HG03460 (cell line): ENCODE measurements around the gene JPT2.
"Not testable (repeated sequence)": the region's sequence is repeated elsewhere in the genome, so short reads cannot be mapped to it uniquely, and the experiment has no call there.

Experiments used
- ATAC-seq: cut with Tn5 transposase; IDR thresholded peaks from one replicate; pipeline ENCODE4 v1.9.1; 2021; ENCODE audit not compliant: unreplicated experiment

JPT2 gene

DNA sequence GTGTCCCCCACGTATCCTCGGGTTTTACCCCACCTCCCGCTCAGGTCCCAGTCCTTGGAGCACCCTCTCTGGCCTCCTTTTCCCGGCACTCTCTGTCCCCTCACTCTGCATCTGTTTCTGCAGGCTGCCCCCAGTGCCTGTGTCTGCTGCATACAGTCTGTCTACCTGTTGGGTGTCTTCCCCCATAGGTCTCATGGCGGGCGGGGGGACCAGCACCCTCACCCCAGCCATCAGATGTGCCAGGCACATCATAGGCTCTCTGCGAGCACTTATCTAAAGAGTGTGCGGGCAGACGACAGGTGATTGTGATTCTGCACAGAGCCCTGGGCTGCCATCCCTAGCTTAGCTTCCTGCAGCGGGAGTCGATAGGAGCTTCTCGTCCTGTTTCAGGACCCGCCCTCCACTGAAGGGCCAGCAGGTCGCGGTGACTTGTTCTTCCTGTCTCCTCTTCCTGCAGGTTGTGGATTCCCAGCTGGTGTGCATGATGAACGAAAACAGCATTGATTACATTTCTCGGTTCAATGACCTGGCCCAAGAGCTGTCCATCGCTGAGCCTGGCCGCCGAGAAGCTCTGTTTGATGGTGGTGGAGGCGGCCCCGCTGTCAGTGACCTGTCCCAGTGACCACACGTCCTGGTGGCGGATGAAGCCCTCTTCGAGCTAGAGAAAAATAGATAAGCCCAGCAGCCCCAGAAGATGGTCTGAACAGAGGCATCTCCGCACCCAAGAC is 4.5 kb upstream of the JPT2 start:
- no peak for ATAC-seq

DNA sequence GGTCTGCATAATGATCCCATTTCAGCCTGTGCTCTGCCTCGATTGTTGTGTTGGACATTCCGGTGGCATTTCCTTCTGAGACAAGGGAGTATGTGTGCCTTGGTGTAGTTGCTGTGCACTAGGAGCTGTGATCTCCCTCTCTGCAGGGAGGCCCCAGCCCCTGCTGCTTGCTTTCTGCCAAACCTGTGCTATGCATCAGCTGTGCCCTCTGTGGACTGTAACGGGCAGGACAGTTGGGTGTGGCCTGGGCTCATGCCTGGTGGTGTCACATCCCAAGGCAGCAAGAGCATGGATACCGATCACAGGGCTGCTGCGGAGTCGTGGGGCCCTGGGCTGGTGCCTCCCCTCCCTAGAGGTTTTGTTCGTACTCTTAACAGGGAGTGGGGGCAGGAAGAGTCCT is 3.8 kb upstream of the JPT2 start:
- no peak for ATAC-seq

DNA sequence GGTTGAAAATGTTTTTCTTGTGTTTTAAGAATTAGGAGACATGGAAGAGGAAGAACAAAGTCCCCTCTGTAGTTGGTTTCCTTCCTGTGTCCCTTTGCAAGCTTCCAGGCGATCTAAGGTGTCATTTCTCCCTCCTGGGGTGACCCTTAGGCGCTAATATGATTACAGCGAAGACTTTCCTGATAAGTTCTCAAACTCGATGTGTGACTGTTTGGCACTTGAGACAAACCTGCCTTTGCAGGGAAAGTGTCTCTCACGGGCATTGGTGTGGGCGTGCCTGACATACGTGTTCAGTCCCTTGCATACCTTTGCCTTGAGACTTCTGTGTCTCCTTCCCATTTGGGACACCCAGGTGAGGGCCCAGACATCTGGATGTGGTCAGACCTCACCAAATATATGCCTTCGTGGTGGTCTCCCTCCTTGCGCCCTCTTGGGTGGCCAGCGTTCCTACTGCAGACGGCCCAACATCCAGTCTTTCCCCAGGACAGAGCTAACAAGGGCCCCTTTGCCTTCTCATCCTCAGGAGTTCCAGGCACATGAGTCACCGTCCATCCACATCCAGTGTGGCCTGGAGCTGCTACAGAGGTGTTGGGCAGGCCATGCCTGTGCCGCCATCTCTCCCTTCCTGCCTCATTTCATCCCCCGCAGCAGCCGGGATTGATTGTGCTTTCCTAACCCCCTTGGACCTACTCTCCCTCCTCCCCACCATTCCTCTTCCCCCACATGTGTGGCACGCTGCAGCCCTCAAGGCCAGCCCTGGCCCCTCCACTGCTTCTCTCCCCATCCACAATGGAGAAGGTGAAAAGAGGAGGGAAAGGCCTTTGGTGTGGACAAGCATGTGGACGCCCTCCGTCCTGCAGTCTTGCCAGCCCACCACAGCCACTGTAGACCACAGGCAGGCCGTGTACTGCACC is 3.1 kb upstream of the JPT2 start:
- ATAC-seq = no peak

DNA sequence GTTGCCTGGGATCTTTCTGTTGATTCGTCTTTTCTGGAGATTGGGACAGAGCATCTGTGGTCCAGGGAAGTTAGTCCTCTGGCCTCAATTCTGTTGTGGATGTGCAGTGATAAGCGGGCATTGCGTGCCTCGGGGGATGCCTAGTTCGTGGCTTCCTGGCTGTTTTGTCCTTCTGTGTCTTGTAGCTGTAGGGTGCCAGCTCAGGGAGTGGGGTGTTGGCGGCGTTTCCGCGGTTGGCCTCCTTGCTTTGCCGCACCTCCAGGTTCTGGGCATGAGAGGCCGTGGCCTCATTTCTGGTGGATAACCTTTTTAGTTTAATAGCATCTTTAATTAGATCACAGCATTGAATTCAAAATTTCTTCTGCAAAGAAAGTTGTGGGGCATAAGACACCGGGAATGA is 1.4 kb upstream of the JPT2 start:
- ATAC-seq = no peak

DNA sequence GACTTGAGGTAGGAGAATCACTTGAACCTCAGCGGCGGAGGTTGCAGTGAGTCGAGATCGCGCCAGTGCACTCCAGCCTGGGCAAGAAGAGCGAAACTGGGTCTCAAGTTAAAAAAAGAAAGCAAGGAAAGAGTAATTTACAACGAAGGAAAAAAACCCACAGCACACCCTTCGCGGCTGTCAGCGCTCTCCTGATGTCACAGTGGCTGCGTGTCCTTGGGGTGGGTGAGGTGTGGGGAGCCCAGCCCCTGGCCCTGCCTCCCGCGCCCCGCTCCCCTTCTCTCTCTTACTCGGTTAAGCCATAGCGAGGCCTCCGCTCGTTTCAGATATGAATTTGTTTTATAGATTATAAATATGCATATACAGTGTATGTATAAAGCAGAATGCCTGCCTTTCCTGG is 740 bp upstream of the JPT2 start:
- ATAC-seq = no peak

DNA sequence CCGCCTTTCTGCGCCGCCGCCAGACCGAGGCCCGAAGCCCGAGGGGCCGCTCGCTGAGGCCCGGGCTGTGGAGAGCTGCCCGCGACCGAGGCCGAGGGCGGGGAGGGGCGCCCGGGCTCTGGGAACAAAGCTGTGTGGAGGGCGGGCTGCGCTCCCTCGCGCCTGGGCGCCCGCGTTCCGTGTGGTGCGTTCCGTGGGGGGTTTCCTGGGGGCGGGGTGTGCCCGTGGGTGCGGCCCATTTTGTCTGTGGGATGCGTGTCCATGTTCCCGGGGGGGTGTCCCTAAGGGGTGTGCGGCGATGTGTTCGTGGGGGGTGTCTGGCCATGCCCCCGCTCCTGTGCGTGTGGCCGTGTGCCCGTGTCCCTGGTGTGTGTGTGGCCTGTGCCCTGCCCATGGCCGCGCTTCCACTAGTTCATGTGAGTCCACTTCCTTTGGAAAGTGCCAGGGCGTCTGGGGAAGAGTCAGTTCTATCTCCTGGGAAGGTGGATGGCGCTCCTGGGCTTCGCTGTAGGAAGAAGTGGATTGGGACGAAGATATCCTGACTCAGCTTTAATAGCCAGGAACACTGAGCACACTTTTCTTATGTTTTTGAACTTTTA is 520 bp downstream of the JPT2 start:
- ATAC-seq = peak; percentile 13

DNA sequence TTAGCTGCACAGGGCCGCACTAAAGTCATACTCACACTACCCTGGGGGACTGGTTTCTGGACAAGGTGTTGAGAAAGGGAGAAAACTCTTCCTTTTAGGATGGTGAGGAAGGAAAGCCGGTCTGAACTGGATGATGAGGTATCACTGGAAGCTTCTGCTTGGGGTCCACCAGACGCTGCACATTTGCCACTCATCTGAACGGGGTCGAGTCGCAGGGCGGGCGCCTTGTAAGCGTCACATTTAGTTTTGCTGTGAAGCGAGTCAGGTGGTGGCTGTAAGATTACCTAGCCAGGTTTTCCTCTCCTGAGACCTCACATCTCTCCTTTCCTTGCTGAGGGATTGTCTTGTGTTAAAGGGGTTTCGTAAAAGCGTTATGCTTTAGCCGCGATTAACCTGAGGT is 2.3 kb downstream of the JPT2 start:
- no peak for ATAC-seq

DNA sequence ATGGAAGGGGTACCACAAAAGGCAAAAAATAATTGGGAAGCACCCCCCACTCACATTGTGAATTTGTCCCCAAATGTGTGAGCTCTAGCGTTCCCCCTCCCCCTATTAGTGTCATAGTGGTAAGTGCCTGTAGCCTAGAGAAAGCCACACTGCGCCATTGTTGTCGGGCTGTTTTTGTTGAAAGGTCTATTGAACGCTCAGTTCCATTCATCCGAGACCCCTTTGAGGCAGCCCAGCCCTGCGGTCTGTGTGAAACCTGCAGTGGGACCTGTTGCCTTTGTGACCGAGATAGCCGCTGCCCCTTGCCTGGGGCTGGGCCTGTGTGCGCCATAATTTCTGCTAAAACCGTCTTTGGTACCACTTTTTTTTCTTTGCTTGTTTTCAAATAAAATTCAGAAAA is 3.0 kb downstream of the JPT2 start:
- ATAC-seq = no peak

DNA sequence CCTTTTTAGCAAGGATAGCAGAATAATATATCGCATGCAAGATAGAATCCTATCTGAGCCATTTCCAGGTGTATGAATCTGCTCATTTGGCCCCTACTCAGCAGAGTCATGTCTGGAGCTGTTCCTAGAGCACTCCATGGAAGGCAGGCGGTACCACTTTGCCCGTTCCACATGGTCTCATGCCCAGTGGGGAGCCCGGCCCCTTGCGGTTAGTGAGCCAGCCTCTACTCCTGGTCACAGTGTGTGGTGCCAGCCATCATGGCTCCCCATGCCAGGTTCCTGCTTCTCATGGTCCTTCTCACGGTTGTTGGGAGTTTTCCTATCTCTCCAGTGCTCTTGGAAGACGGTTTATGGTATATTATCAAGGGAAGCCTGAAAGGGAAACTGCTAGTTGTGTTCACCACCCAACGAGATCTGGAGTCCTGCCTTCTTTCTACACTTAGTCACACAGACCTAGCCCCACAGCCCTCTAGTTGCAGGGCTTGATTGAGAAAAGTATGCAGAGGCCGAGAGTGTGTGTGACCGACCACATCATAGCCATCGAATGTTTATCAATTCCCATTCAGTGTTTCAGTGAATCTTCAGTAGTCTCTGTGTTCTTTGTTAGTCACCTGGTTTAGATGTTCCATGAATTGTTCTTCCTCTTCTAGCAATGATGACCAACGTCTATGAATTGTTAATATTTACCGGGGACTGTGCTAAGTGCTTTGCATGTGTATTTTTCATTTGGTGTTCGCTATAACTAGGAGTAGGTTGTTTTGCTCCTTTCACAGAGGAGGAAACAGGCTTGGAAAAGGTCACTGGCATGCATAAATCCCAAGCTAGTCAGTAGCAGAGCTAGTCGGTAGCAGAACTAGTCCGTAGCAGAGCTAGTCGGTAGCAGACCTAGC is 9.6 kb downstream of the JPT2 start:
- ATAC-seq = no peak

DNA sequence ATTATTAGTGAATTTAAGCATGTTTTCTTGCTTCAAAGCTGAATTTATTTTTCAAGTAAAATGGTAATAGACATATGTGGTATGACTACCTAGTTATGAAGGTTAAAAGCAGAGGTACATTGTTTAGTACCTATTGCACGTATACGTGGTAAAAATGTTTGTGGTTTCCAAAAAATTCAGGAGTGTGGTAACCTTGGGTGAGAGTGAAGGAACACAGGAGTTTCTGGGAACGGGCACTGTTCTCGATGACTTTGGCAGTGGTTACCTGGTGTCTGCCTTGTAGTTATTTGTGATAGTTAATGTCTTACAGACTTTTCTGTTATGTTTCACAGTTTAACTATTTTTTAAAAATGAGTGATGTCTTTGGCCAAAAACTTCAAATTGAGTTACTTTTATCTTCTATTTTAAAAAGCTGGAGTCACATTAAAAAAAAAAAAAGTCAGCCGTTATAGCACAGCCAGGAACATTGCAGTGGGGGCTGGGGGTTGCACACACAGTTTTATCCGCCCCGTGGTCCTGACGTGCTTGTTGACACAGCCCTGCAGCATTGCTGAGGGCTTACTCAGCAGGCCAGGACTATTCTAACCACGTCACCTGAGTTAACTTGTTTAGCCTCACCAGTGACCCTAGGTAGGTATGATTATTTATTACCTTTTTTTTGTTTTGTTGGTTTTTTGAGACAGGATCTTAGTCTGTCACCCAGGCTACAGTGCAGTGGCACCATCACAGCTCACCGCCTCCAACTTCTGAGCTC is 10.9 kb downstream of the JPT2 start:
- ATAC-seq = no peak

DNA sequence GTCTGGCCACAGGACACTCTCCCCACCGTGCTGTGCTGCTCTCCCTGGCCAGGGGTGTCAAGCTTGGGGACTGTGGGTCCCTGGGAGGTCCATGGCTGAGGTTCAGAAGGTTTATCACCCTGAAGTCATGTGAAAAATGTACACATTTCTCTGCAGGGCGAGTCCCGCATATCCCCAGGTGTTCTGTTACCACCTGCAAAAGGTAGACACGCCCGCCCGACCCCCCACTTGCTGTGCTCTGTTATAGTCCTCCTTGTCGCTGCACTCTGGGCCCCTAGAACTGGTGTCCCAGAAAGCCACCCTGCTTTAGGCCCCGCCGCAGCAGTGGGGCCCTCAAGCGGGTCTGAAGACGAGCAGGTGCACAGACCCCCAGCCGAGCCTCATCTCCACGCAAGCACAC is 11.8 kb downstream of the JPT2 start:
- ATAC-seq = no peak

DNA sequence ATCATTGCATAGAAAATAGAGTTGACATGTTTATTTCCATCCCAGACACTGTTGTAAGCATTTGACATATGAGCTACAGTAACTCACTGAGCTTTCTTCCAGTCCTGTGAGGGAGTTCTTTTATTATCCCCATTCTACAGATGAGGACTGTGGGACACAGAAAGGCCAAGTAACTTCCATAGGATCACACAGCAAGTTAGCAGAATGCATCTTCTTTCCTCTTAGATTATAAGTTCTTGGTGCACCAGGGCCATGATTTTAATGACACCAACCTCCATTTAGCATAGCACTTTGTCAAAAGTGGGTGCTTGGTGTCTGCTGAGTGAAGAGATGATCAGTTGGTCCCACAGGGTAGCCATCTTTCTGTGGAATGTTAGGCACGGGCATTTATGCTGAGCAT is 12.7 kb downstream of the JPT2 start:
- no peak for ATAC-seq

DNA sequence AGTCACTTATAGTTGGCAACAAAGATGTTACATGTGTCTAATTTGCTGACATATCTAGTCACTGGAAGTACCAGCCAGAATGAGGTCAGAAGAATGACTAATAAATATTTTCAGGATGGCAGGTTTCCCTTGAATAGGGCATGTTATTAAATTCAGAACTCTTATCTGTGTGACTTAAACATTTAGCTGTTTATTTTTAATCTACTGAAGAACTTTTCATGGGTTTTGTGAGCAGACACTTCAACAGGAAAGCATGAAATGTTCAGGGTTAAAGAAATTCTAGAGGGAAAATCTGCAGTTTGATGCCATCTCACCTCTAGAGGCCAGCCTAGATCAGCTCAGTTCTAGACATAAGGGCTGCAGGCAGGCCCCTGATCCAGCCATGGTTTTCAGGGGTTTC is 13.2 kb downstream of the JPT2 start:
- ATAC-seq = no peak

DNA sequence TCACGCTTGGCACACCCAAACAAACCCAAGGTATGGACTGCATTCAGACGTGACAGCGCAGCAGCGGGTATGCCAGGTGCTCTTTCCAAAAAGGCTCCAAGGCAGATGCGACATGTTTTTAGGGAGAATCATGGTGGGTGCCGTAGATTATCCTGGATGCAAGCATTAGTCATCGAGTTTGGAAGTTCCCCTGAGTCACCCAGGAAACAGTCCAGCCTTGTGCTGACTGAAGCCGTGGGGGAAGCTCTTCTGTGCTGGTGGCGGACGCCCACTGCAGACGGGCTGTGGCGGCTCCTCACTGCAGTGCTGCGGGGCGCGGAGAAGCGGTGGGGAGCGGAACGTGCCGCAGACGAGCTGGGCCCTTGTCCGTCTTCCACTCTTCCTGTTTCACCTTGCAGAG is 13.9 kb downstream of the JPT2 start:
- ATAC-seq = no peak

DNA sequence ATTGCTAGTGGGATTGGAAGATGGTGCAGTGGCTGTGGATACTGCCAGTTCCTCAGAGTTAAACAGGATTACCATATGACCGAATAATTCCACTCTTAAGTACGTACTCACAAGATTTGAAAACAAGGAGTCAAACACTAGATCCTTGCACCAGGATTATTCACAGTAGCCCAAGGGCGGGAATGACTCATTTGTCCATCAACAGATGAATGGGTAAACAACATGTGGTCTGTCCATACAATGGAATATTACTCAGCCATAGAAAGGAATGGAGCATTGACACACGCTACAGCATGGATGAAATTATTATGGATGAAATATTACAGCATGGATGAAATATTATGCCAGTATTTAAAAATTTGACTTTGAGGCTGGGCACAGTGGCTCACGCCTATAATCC is 18.8 kb downstream of the JPT2 start:
- ATAC-seq = no peak

DNA sequence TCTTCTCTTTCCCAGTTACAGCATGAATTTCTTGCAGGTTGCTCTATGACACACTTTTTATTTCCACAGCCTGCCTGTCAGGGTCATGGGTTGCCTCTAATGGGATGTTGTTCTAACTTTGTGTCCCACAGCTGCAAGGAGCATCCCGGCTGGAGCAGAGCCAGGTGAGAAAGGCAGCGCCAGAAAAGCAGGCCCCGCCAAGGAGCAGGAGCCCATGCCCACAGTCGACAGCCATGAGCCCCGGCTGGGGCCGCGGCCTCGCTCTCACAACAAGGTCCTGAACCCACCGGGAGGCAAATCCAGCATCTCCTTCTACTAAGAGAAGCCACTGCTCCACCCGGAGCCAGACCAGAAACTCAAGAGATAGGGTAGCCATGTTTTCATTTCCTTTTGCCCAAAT is 20.6 kb downstream of the JPT2 start:
- ATAC-seq = no peak

DNA sequence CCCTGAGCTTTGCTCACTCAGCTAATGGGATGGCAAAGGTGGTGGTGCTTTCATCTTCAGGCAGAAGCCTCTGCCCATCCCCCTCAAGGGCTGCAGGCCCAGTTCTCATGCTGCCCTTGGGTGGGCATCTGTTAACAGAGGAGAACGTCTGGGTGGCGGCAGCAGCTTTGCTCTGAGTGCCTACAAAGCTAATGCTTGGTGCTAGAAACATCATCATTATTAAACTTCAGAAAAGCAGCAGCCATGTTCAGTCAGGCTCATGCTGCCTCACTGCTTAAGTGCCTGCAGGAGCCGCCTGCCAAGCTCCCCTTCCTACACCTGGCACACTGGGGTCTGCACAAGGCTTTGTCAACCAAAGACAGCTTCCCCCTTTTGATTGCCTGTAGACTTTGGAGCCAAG is 22.2 kb downstream of the JPT2 start:
- no peak for ATAC-seq

DNA sequence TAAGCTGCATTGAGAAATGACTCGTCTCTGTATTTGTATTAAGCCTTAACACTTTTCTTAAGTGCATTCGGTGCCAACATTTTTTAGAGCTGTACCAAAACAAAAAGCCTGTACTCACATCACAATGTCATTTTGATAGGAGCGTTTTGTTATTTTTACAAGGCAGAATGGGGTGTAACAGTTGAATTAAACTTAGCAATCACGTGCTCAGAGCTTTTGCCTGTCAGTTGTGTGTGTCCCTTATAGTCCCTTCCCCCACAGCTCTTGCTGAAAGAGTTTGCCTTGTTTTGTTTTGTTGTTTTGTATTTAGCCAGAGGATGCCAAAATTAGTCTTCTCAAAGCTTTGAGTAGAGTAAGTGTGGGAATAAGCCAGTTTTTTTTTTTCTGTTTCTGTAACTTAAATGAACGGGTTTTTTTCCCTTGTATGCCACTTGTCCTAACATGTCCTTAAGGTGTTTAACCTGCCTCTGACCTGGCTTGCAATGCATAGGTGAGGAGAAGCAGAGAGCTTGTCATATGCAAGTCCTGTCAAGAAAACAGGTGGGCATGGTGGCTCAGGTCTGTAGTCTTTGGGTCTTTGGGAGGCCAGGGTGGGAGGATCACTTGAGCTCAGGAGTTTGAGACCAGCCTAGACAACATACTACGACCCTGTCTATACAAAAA is 23.3 kb downstream of the JPT2 start:
- no peak for ATAC-seq

DNA sequence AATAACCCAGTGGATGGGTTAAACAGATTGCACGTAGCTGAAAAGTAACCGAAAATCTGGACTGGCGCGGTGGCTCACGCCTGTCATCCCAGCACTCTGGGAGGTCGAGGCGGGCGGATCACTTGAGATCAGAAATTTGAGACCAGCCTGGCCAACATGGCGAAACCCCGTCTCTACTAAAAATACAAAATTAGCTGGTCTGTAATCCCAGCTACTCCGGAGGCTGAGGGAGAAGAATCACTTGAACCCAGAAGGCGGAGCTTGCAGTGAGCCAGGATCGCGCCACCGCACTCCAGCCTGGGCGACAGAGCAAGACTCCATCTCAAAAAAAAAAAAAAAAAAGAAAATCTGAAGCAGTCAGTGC is 27.2 kb downstream of the JPT2 start:
- ATAC-seq = not testable (repeated sequence)
